GM23338 (cell line): ENCODE measurements around the gene FLVCR1. TPM values are rescaled to one million over a fixed set of nuclear protein-coding genes. Genes with fewer than 3 reads are reported as not detected.

Source experiments
- ATAC-seq: fragments of 200-7000 bp; cut with Tn5 transposase; 3 replicates; pipeline ENCODE4 v1.9.1; 2020
- DNase-seq: peaks from one replicate; pipeline ENCODE4 v3.0.0-alpha.2; 2015; ENCODE audit warnings: low spot score
- H2AFZ ChIP-seq: fragments of 200-600 bp; sonication (generic); 2 replicates; pipeline ENCODE4 v1.8.0; 2016; ENCODE audit warnings: antibody characterized with exemption, mild to moderate bottlenecking, moderate library complexity
- H3F3A ChIP-seq: fragments of 200-600 bp; sonication (generic); replicated peaks from 2 replicates; pipeline ENCODE4 v1.8.0; 2017; ENCODE audit warnings: antibody characterized with exemption, mixed run types, low read depth
- H3K27ac ChIP-seq: fragments of 200-600 bp; sonication (generic); 2 replicates; pipeline ENCODE4 v1.6.1; 2016; ENCODE audit warnings: low read depth
- H3K27me3 ChIP-seq: fragments of 200-600 bp; sonication (generic); 2 replicates; pipeline ENCODE4 v1.8.0; 2016; ENCODE audit warnings: mild to moderate bottlenecking, mixed run types, moderate library complexity; ENCODE audit not compliant: insufficient read depth
- H3K36me3 ChIP-seq: fragments of 200-600 bp; sonication (generic); 2 replicates; pipeline ENCODE4 v1.8.0; 2016; ENCODE audit warnings: mild to moderate bottlenecking; ENCODE audit not compliant: insufficient read depth
- H3K4me1 ChIP-seq: fragments of 200-600 bp; sonication (generic); 2 replicates; pipeline ENCODE4 v1.8.0; 2016; ENCODE audit warnings: mild to moderate bottlenecking, moderate library complexity; ENCODE audit not compliant: insufficient read depth
- H3K4me2 ChIP-seq: fragments of 200-600 bp; sonication (generic); 2 replicates; pipeline ENCODE4 v1.7.1; 2017; ENCODE audit warnings: mixed run types
- H3K4me3 ChIP-seq: fragments of 200-600 bp; sonication (generic); 2 replicates; pipeline ENCODE4 v1.6.1; 2016; ENCODE audit warnings: mixed run types
- H3K79me2 ChIP-seq: fragments of 200-600 bp; sonication (generic); replicated peaks from 2 replicates; pipeline ENCODE4 v1.8.0; 2017; ENCODE audit warnings: mild to moderate bottlenecking; ENCODE audit not compliant: insufficient read depth
- H3K9me2 ChIP-seq: fragments of 200-600 bp; sonication (generic); 2 replicates; pipeline ENCODE4 v1.8.0; 2017; ENCODE audit not compliant: insufficient read depth
- H4K20me1 ChIP-seq: fragments of 200-600 bp; sonication (generic); replicated peaks from 2 replicates; pipeline ENCODE4 v1.8.0; 2017; ENCODE audit warnings: mild to moderate bottlenecking; ENCODE audit not compliant: insufficient read depth
- H3K27ac Mint-ChIP-seq: 2 replicates; pipeline ENCODE4 v1.8.0; 2020; ENCODE audit warnings: inconsistent platforms, mild to moderate bottlenecking, moderate library complexity, mixed read lengths
- H3K27me3 Mint-ChIP-seq: 3 replicates; pipeline ENCODE4 v1.8.0; 2022; ENCODE audit warnings: low read depth, mild to moderate bottlenecking, moderate library complexity, mixed read lengths, inconsistent platforms; ENCODE audit not compliant: insufficient read depth, poor library complexity
- H3K36me3 Mint-ChIP-seq: 3 replicates; pipeline ENCODE4 v1.8.0; 2021; ENCODE audit warnings: low read depth, mild to moderate bottlenecking, inconsistent platforms, moderate library complexity, mixed read lengths
- H3K4me1 Mint-ChIP-seq: 3 replicates; pipeline ENCODE4 v1.8.0; 2020; ENCODE audit warnings: mild to moderate bottlenecking, inconsistent platforms, mixed read lengths
- H3K4me3 Mint-ChIP-seq: 3 replicates; pipeline ENCODE4 v1.8.0; 2021; ENCODE audit warnings: moderate library complexity, mild to moderate bottlenecking, inconsistent platforms, mixed read lengths
- H3K9me3 Mint-ChIP-seq: 3 replicates; pipeline ENCODE4 v1.8.0; 2020; ENCODE audit warnings: moderate library complexity, mild to moderate bottlenecking, inconsistent platforms, mixed read lengths
- CTCF ChIP-seq, 2 experiments: fragments of 200-600 bp in 1 of 2; sonication (generic) in 1 of 2; conservative IDR thresholded peaks; 2 replicates each; pipeline versions ENCODE4 v1.5.1 to v1.6.1; 2016 to 2017; ENCODE audit warnings: antibody characterized with exemption in 2 of 2, low read depth in 2 of 2, mild to moderate bottlenecking in 2 of 2, moderate library complexity in 1 of 2
- ETS1 ChIP-seq: IDR thresholded peaks from 2 replicates; pipeline ENCODE4 v1.6.1; 2016; ENCODE audit warnings: antibody characterized with exemption
- EZH2 ChIP-seq: fragments of 200-600 bp; sonication (generic); IDR thresholded peaks from one replicate; pipeline ENCODE4 v1.8.0; 2017; ENCODE audit warnings: antibody characterized with exemption, mild to moderate bottlenecking, low read depth; ENCODE audit not compliant: unreplicated experiment
- EZH2phosphoT487 ChIP-seq: fragments of 200-600 bp; sonication (generic); IDR thresholded peaks from one replicate; pipeline ENCODE4 v1.8.1; 2018; ENCODE audit warnings: antibody characterized with exemption; ENCODE audit not compliant: unreplicated experiment
- JUNB ChIP-seq: IDR thresholded peaks from one replicate; pipeline ENCODE4 v1.6.1; 2016; ENCODE audit warnings: antibody characterized with exemption; ENCODE audit not compliant: unreplicated experiment
- NANOG ChIP-seq: IDR thresholded peaks from 2 replicates; pipeline ENCODE4 v1.6.1; 2016; ENCODE audit warnings: antibody characterized with exemption, borderline replicate concordance
- STAT1 ChIP-seq: IDR thresholded peaks from one replicate; pipeline ENCODE4 v1.6.1; 2016; ENCODE audit warnings: antibody characterized with exemption; ENCODE audit not compliant: unreplicated experiment
- ZNF331 ChIP-seq: fragments of 250-450 bp; sonication (Bioruptor Pico); IDR thresholded peaks from 2 replicates; pipeline ENCODE4 v1.5.0; 2020; ENCODE audit warnings: low read depth, mild to moderate bottlenecking, moderate library complexity
- ZNF462 ChIP-seq: fragments of 250-450 bp; sonication (Bioruptor Pico); IDR thresholded peaks from 2 replicates; pipeline ENCODE4 v1.5.0; 2020; ENCODE audit warnings: mild to moderate bottlenecking, moderate library complexity
- polyA plus RNA-seq: library from polyadenylated mRNA; unstranded; fragments of >200 nt; fragmentation: Nextera tagmentation; extraction: Ambion mirVana; gene quantifications from 2 replicates; pipeline ENCODE4 v1.2.1, GENCODE V29; 2016
- total RNA-seq: library from RNA; depleted of rRNA; stranded (reverse); fragments of >200 nt; shearing (Covaris generic); gene quantifications from 2 replicates; pipeline ENCODE4 v1.2.3, GENCODE V29; 2014

Gene FLVCR1
- total and polyA plus RNA-seq, 2 experiments from 2014 or later = 60.5 to 93.5 TPM

GRCh38 chr1:212867192-212867591, 9.1 kb downstream of the FLVCR1 start (continued):
- TF ChIP-seq ZNF462 (no peak), EZH2phosphoT487 (no peak), NANOG (no peak), ZNF331 (CRISPR knock-in tag) (no peak), ETS1 (no peak)

- Histone ChIP-seq H3F3A (peaks cover 37% of the 10 kb centered on the region), H3K27ac (peak overlapping the region; percentile 80), H3K36me3 (peaks cover 83% of the 10 kb centered on the region), H3K4me2 (no peak overlapping the region), H3K4me3 (no peak overlapping the region), H3K79me2 (peaks cover 100% of the 10 kb centered on the region), H3K27me3 (no peaks in the 10 kb centered on the region), H3K9me2 (no peaks in the 10 kb centered on the region), H4K20me1 (peaks cover 49% of the 10 kb centered on the region), H2AFZ (no peak overlapping the region), H3K4me1 (peaks cover 6% of the 10 kb centered on the region; the same call in 1 of the 2 replicates)
- DNase-seq (no peak), ATAC-seq (no peak)
- Mint-ChIP-seq H3K4me3 (no peak overlapping the region), H3K9me3 (no peaks in the 10 kb centered on the region), H3K27ac (peak overlapping the region; percentile 27; the same call in 1 of the 2 replicates), H3K27me3 (no peaks in the 10 kb centered on the region), H3K36me3 (peaks cover 93% of the 10 kb centered on the region), H3K4me1 (peaks cover 9% of the 10 kb centered on the region; the same call in 2 of the 3 replicates)
- TF ChIP-seq ZNF331 (CRISPR knock-in tag) (no peak), STAT1 (no peak), CTCF (conservative IDR thresholded peaks at IDR 0.05; ENCODE audit: low read depth in 2 of 2) (no peak), EZH2 (no peak), JUNB (no peak), ETS1 (no peak), NANOG (no peak)
Measured at GRCh38 chr1:212871976-212872375, 13.9 kb downstream of the FLVCR1 start.
